Smooth muscle cell (in vitro differentiated cells): ENCODE measurements around the gene SCYL2. TPM values are rescaled to one million over a fixed set of nuclear protein-coding genes. Genes with fewer than 3 reads are reported as not detected.

Source experiments
- DNase-seq: peaks from one replicate; lab custom pipeline; 2025; ENCODE audit not compliant: unreplicated experiment; lab: John Stamatoyannopoulos, UW
- H2AFZ ChIP-seq: fragments of 200-600 bp; sonication (generic); 2 replicates; pipeline ENCODE4 v1.6.0; 2016; ENCODE audit warnings: antibody characterized with exemption, low read depth, mild to moderate bottlenecking
- H3F3A ChIP-seq: fragments of 200-600 bp; sonication (generic); 2 replicates; pipeline ENCODE4 v1.6.0; 2017; ENCODE audit warnings: antibody characterized with exemption, low read depth
- H3K27ac ChIP-seq: fragments of 200-600 bp; sonication (generic); 2 replicates; pipeline ENCODE4 v1.5.1; 2016; ENCODE audit warnings: low read depth, mild to moderate bottlenecking
- H3K27me3 ChIP-seq: fragments of 200-600 bp; sonication (generic); 2 replicates; pipeline ENCODE4 v1.6.1; 2016; ENCODE audit warnings: low read depth, mild to moderate bottlenecking
- H3K36me3 ChIP-seq: fragments of 200-600 bp; sonication (generic); 2 replicates; pipeline ENCODE4 v1.5.1; 2016; ENCODE audit warnings: low read depth
- H3K4me1 ChIP-seq: fragments of 200-600 bp; sonication (generic); 2 replicates; pipeline ENCODE4 v1.5.1; 2016; ENCODE audit warnings: low read depth
- H3K4me2 ChIP-seq: fragments of 200-600 bp; sonication (generic); 2 replicates; pipeline ENCODE4 v1.6.0; 2016; ENCODE audit warnings: mild to moderate bottlenecking
- H3K4me3 ChIP-seq: fragments of 200-600 bp; sonication (generic); 2 replicates; pipeline ENCODE4 v1.5.1; 2016; ENCODE audit warnings: mild to moderate bottlenecking
- H3K79me2 ChIP-seq: fragments of 200-600 bp; sonication (generic); 2 replicates; pipeline ENCODE4 v1.6.0; 2016; ENCODE audit warnings: low read depth, mild to moderate bottlenecking
- H3K9ac ChIP-seq: fragments of 200-600 bp; sonication (generic); 2 replicates; pipeline ENCODE4 v1.6.0; 2016; ENCODE audit warnings: low read depth
- H3K9me3 ChIP-seq: fragments of 200-600 bp; sonication (generic); replicated peaks from 2 replicates; pipeline ENCODE4 v1.5.1; 2016; ENCODE audit warnings: low read depth
- H4K20me1 ChIP-seq: fragments of 200-600 bp; sonication (generic); 2 replicates; pipeline ENCODE4 v1.6.0; 2016; ENCODE audit warnings: low read depth
- WGBS: methylation state at CpG from one replicate; pipeline ENCODE4 v1.1.7; 2016; ENCODE audit warnings: low lambda C conversion rate; 5-methylcytosine and 5-hydroxymethylcytosine counted together
- polyA plus RNA-seq: library from polyadenylated mRNA; unstranded; fragments of >200 nt; fragmentation: Nextera tagmentation; extraction: Ambion mirVana; gene quantifications from 2 replicates; pipeline ENCODE4 v1.2.1, GENCODE V29; 2016
- total RNA-seq: library from RNA; depleted of rRNA; stranded (reverse); fragments of >200 nt; gene quantifications from 2 replicates; pipeline ENCODE4 v1.2.3, GENCODE V29; 2014
- TF ChIP-seq, protein P1 (sequence below): fragments of 200-600 bp; sonication (generic); IDR thresholded peaks from 2 replicates; pipeline ENCODE4 v1.5.1; 2017; ENCODE audit warnings: borderline replicate concordance, mild to moderate bottlenecking, antibody characterized with exemption; ENCODE audit not compliant: insufficient read depth, poor library complexity, severe bottlenecking

The SCYL2 gene
- total and polyA plus RNA-seq, 2 experiments from 2014 or later, result 20.4 to 123 TPM

DNA sequence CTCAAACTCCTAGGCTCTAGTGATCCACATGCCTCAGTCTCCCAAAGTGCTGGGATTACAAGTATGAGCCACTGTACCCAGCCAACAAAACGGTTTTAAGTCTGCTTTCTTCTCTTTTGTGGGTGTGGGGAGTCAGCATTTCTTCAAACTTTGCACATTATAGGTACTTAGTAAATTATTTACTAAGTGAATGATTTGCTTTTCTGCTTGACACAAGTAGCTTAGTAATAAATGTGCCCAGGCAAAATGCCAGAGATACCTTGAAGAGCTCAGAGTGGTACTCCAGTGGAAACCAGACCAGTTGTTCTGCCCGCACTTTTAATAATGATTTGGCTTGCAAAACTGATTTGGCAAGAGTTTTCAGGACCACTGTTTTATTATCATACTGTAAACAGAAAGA lies 15.1 kb upstream of the SCYL2 start:
- Histone ChIP-seq H3K4me2 (no peak overlapping the region), H3K4me3 (no peak overlapping the region), H3K27me3 (no peaks in the 10 kb centered on the region), H2AFZ (no peak overlapping the region), H3K79me2 (no peaks in the 10 kb centered on the region), H3K27ac (no peak overlapping the region), H3K9ac (no peak overlapping the region), H4K20me1 (no peaks in the 10 kb centered on the region), H3F3A (no peaks in the 10 kb centered on the region), H3K36me3 (no peaks in the 10 kb centered on the region), H3K4me1 (no peaks in the 10 kb centered on the region), H3K9me3 (no peaks in the 10 kb centered on the region)
- WGBS, result 83% methylated on average over 2 of the region's 2 CpGs
- TF ChIP-seq, protein P1, sequence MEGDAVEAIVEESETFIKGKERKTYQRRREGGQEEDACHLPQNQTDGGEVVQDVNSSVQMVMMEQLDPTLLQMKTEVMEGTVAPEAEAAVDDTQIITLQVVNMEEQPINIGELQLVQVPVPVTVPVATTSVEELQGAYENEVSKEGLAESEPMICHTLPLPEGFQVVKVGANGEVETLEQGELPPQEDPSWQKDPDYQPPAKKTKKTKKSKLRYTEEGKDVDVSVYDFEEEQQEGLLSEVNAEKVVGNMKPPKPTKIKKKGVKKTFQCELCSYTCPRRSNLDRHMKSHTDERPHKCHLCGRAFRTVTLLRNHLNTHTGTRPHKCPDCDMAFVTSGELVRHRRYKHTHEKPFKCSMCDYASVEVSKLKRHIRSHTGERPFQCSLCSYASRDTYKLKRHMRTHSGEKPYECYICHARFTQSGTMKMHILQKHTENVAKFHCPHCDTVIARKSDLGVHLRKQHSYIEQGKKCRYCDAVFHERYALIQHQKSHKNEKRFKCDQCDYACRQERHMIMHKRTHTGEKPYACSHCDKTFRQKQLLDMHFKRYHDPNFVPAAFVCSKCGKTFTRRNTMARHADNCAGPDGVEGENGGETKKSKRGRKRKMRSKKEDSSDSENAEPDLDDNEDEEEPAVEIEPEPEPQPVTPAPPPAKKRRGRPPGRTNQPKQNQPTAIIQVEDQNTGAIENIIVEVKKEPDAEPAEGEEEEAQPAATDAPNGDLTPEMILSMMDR, result no peak
- DNase-seq, result no peak

DNA sequence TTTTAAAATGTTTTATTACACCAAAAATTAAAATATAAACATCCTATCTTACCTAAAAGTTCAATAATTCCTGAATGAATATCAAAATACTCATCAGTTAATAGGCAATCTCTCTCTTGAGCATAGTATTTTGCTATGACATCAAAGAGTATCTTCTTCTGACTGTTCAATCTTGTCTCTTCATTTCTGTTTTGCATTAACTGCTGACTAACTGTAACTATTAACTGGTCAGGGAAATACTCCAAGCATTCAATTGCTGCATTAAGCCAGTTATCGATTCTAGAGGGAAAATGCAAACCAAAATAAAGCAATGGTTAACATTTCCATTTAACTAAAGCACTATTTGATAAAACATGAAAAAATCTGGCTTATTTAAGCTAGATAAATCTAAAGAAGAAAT lies 13.5 kb upstream of the SCYL2 start:
- no peaks in the 10 kb centered on the region for H3K36me3 ChIP-seq
- no peaks in the 10 kb centered on the region for H3K4me1 ChIP-seq
- no peaks in the 10 kb centered on the region for H3K27me3 ChIP-seq
- no peak overlapping the region for H3K27ac ChIP-seq
- no peaks in the 10 kb centered on the region for H3K79me2 ChIP-seq
- H2AFZ ChIP-seq, result no peak overlapping the region
- no peaks in the 10 kb centered on the region for H3F3A ChIP-seq
- no peak for DNase-seq
- no peaks in the 10 kb centered on the region for H4K20me1 ChIP-seq
- H3K9me3 ChIP-seq, result no peaks in the 10 kb centered on the region
- H3K4me2 ChIP-seq, result no peak overlapping the region
- H3K4me3 ChIP-seq, result no peak overlapping the region
- TF ChIP-seq, protein P1, result no peak
- whole genome bisulfite sequencing, result 90% methylated on average over 1 of the region's 1 CpG
- no peak overlapping the region for H3K9ac ChIP-seq

GRCh38 chr12:100254876-100255275 lies 12.1 kb upstream of the SCYL2 start:
- H3K9me3 ChIP-seq, result no peaks in the 10 kb centered on the region
- no peaks in the 10 kb centered on the region for H4K20me1 ChIP-seq
- H3F3A ChIP-seq, result no peaks in the 10 kb centered on the region
- no peak overlapping the region for H3K27ac ChIP-seq
- H3K36me3 ChIP-seq, result no peaks in the 10 kb centered on the region
- TF ChIP-seq, protein P1, result no peak
- no peaks in the 10 kb centered on the region for H3K79me2 ChIP-seq
- WGBS, result 91% methylated on average over 1 of the region's 1 CpG
- no peaks in the 10 kb centered on the region for H3K4me1 ChIP-seq
- no peak overlapping the region for H3K4me3 ChIP-seq
- DNase-seq, result no peak
- H2AFZ ChIP-seq, result no peak overlapping the region
- no peaks in the 10 kb centered on the region for H3K27me3 ChIP-seq
- no peak overlapping the region for H3K4me2 ChIP-seq
- H3K9ac ChIP-seq, result no peak overlapping the region

- TF ChIP-seq, protein P1, result no peak
Measured at GRCh38 chr12:100258127-100258526, 8.8 kb upstream of the SCYL2 start.

More at GRCh38 chr12:100258127-100258526, 8.8 kb upstream of the SCYL2 start:
- WGBS, result 94% methylated on average over 1 of the region's 1 CpG
- Histone ChIP-seq H3K4me2 (no peak overlapping the region), H3K4me1 (no peaks in the 10 kb centered on the region), H2AFZ (no peak overlapping the region), H3K27ac (no peak overlapping the region), H3K79me2 (no peaks in the 10 kb centered on the region), H3K27me3 (no peaks in the 10 kb centered on the region), H4K20me1 (no peaks in the 10 kb centered on the region), H3K4me3 (no peak overlapping the region), H3K9ac (no peak overlapping the region), H3K36me3 (no peaks in the 10 kb centered on the region), H3K9me3 (no peaks in the 10 kb centered on the region), H3F3A (no peaks in the 10 kb centered on the region)
- DNase-seq, result no peak
